Stimulated activated CD4-positive, alpha-beta T cell treated with anti-CD3 and anti-CD28 coated beads, Interleukin-15, amount 100 ng/mL, for 48 hours (primary cell): Measurements from ENCODE around the gene STK38L.
"Not testable (repeated sequence)": the region's sequence is repeated elsewhere in the genome, so short reads cannot be mapped to it uniquely, and the experiment has no call there.

Experiments used
- DNase-seq, 2 donors: peaks; one replicate each; pipeline ENCODE4 v3.0.0-alpha.2; 2020; ENCODE audit warnings: low read depth in 2 of 2

The STK38L gene

GRCh38 chr12:27226407-27226929 is 17.6 kb upstream of the STK38L start:
- no peak for DNase-seq

- no peak for DNase-seq
Measured at GRCh38 chr12:27229367-27229766, 14.7 kb upstream of the STK38L start.

GRCh38 chr12:27231374-27231773 is 12.7 kb upstream of the STK38L start:
- DNase-seq: not testable (repeated sequence)

- no peak for DNase-seq
Measured at GRCh38 chr12:27233814-27234213, 10.3 kb upstream of the STK38L start.

- no peak for DNase-seq
Measured at GRCh38 chr12:27236498-27236897, 7.6 kb upstream of the STK38L start.

- no peak for DNase-seq
Measured at GRCh38 chr12:27237790-27238771, 6.0 kb upstream of the STK38L start.

- DNase-seq: no peak
Measured at GRCh38 chr12:27243006-27243405, 1.1 kb upstream of the STK38L start.

- DNase-seq: no peak
Measured at GRCh38 chr12:27244689-27245488, 803 bp downstream of the STK38L start.

- DNase-seq: no peak
Measured at GRCh38 chr12:27246141-27246540, 2.1 kb downstream of the STK38L start.

- no peak for DNase-seq
Measured at GRCh38 chr12:27246774-27247173, 2.7 kb downstream of the STK38L start.

- no peak for DNase-seq
Measured at GRCh38 chr12:27252934-27253333, 8.8 kb downstream of the STK38L start.

- DNase-seq: no peak
Measured at GRCh38 chr12:27253347-27253746, 9.3 kb downstream of the STK38L start.

- DNase-seq: no peak
Measured at GRCh38 chr12:27255806-27256205, 11.7 kb downstream of the STK38L start.

GRCh38 chr12:27257104-27257843 is 13.2 kb downstream of the STK38L start:
- DNase-seq: no peak

- no peak for DNase-seq
Measured at GRCh38 chr12:27260746-27261145, 16.7 kb downstream of the STK38L start.

GRCh38 chr12:27261866-27262265 is 17.8 kb downstream of the STK38L start:
- no peak for DNase-seq

- no peak for DNase-seq
Measured at GRCh38 chr12:27270148-27270547, 26.1 kb downstream of the STK38L start.

- DNase-seq: no peak
Measured at GRCh38 chr12:27271206-27271605, 27.1 kb downstream of the STK38L start.

GRCh38 chr12:27272373-27273028 is 28.4 kb downstream of the STK38L start:
- no peak for DNase-seq

- no peak for DNase-seq
Measured at GRCh38 chr12:27273114-27273513, 29.0 kb downstream of the STK38L start.

- no peak for DNase-seq
Measured at GRCh38 chr12:27274706-27275105, 30.6 kb downstream of the STK38L start.
